GM12878 (cell line): ENCODE data around the gene APOBEC3C.

Source experiments
- CTCF ChIP-seq, 3 experiments: IDR thresholded peaks in 2 of 3; conservative IDR thresholded peaks in 1 of 3; 2 replicates each; pipeline ENCODE4 v1.5.1; 2011; ENCODE audit warnings: low read depth in 3 of 3, low read length in 3 of 3, mild to moderate bottlenecking in 3 of 3, control low read depth in 2 of 3, moderate library complexity in 2 of 3, inconsistent platforms in 1 of 3, mixed read lengths in 1 of 3; ENCODE audit not compliant: control insufficient read depth in 2 of 3, insufficient read depth in 1 of 3; ENCODE audit errors: extremely low read depth in 1 of 3
- HDGF ChIP-seq: fragments of 450-650 bp; IDR thresholded peaks from 2 replicates; pipeline ENCODE4 v1.6.1; 2016; ENCODE audit warnings: antibody characterized with exemption
- POLR2AphosphoS2 ChIP-seq: IDR thresholded peaks from 2 replicates; pipeline ENCODE4 v1.6.1; 2011; ENCODE audit warnings: low read depth, mild to moderate bottlenecking, low read length, improper control_type of control experiment, moderate library complexity
- POLR2AphosphoS5 ChIP-seq: IDR thresholded peaks from 2 replicates; pipeline ENCODE4 v1.6.1; 2011; ENCODE audit warnings: mild to moderate bottlenecking, low read length, inconsistent platforms
- ZBTB33 ChIP-seq: fragments of 450-650 bp; IDR thresholded peaks from 2 replicates; pipeline ENCODE4 v1.6.1; 2017; ENCODE audit warnings: mild to moderate bottlenecking

- TF ChIP-seq HDGF (no peak), ZBTB33 (no peak), POLR2AphosphoS5 (no peak), CTCF (IDR thresholded peaks at IDR 0.05 in 2 of 3, conservative IDR thresholded peaks at IDR 0.05 in 1 of 3; ENCODE audit: control insufficient read depth in 2 of 3, extremely low read depth in 1 of 3, insufficient read depth in 1 of 3, low read depth in 3 of 3, low read length in 3 of 3) (peak in 1 of 3 experiments; percentile 7; a peak in 1 of 6 replicates), POLR2AphosphoS2 (no peak)
These were observed 48.3 kb upstream of the APOBEC3C start for GRCh38 chr22:38965614-38966379.
